Testis (tissue), 2 donors: Measurements from ENCODE around the gene SLC7A6OS.

Experiments
- POLR2A ChIP-seq: fragments of 450-650 bp; IDR thresholded peaks from one replicate; pipeline ENCODE4 v1.6.1; 2017; ENCODE audit warnings: antibody characterized with exemption, mild to moderate bottlenecking, moderate library complexity
- TF ChIP-seq, protein P1 (sequence below), 3 experiments: fragments of 450-650 bp in 2 of 3; fragments of 200-600 bp in 1 of 3; sonication (generic) in 1 of 3; IDR thresholded peaks; one replicate each; pipeline ENCODE4 v1.5.1; 2016 to 2019; ENCODE audit warnings: antibody characterized with exemption in 3 of 3, mild to moderate bottlenecking in 2 of 3, moderate library complexity in 1 of 3

GRCh38 chr16:68270353-68270752 is 40.4 kb downstream of the SLC7A6OS start:
- TF ChIP-seq, protein P1, sequence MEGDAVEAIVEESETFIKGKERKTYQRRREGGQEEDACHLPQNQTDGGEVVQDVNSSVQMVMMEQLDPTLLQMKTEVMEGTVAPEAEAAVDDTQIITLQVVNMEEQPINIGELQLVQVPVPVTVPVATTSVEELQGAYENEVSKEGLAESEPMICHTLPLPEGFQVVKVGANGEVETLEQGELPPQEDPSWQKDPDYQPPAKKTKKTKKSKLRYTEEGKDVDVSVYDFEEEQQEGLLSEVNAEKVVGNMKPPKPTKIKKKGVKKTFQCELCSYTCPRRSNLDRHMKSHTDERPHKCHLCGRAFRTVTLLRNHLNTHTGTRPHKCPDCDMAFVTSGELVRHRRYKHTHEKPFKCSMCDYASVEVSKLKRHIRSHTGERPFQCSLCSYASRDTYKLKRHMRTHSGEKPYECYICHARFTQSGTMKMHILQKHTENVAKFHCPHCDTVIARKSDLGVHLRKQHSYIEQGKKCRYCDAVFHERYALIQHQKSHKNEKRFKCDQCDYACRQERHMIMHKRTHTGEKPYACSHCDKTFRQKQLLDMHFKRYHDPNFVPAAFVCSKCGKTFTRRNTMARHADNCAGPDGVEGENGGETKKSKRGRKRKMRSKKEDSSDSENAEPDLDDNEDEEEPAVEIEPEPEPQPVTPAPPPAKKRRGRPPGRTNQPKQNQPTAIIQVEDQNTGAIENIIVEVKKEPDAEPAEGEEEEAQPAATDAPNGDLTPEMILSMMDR (IDR thresholded peaks at IDR 0.05) = no peak
- TF ChIP-seq POLR2A = no peak
